ENCODE data around the gene GDI1.

- TF ChIP-seq CTCF (conservative IDR thresholded peaks at IDR 0.05; ENCODE audit: low read depth, low read length): no peak
- no peak for TF ChIP-seq EZH2 (IDR thresholded peaks at IDR 0.05; ENCODE audit: borderline replicate concordance, low read depth, low read length, poor library complexity, severe bottlenecking)
Measured at GRCh38 chrX:154403858-154404257, 33.1 kb upstream of the GDI1 start.

Data from A673 (cell line).